GM10847 (cell line): ENCODE measurements around the gene ASCC1.

Experiments
- POLR2A ChIP-seq: IDR thresholded peaks from 2 replicates; pipeline ENCODE4 v1.6.1; 2011; ENCODE audit not compliant: insufficient read length; ENCODE audit errors: extremely low read depth

Gene ASCC1

DNA sequence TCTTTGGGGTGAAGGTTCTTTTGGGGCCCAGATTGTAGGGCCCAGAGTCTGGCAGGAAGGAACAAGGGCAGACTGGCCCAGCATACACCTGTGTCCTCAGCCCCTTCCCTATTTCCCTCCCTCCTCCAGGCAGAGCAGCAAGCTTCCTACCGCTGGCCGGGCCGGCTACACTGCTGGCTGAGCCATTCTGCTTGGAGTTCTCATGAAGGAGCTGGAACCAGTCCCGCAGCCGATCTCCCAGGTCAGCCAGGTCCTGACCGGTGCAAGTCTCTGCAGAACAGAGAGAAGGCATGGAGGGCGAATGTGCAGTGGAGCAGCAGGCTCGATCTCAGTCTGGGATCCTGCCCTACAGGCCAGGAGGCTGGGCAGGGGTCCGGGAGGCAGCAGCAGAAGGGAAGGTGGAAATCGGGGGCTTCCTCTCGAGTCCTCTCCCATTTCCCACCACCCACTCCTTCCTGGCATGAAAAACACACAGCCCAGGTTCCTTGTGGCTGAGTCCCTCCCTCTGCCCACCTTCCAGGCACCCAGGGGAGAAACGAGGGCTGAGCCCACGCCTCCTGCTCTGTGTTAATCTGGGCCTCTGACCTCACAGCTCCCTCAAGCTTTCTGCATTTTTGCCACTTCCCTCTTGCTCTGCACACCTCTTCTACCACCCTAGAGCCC, 148.5 kb downstream of the ASCC1 start:
- TF ChIP-seq POLR2A, result no peak

DNA sequence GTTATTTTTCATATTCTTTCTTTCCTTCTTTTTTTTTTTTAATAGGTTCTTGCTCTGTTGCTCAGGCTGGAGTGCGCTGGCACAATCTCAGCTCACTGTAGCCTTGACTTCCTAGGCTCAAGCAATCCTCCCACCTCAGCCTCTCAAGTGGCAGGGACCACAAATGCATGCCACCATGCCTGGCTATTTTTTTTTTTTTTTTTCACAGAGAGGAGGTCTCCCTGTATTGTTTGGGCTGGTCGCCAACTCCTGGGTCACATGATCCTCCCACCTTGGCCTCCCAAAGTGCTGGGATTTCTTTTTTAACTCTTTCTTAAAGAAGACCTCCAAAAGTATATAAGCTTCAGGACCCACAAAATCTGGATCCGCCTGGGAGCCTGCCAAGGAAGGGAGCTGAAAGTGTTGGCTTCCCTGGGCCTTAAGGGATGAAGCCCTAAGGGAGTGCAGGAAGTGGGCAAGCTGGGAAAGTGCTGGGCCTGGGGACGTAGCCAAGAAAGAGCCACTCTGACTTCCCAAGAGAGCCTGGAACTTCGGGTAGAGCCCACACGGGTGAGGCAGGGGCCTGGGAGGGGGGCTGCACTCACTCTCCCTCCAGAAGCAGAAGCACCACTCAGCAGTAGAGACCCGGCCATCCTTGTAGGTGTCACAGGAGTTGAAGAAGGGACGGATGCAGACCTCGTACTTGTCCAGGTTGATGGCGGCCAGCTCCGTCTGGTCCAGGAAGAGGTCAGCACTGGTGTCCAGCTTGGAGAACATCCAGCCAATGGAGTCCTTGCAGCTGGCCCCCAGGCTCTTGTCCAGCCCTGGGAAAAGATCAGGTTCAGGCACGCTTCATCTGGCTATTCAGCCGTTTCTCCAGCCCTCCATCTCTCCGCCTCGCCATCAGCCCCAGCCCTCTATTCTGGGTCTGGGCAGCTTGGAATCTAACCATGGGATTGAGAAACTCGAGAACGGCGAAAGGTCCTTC, 149.5 kb downstream of the ASCC1 start:
- no peak for TF ChIP-seq POLR2A

DNA sequence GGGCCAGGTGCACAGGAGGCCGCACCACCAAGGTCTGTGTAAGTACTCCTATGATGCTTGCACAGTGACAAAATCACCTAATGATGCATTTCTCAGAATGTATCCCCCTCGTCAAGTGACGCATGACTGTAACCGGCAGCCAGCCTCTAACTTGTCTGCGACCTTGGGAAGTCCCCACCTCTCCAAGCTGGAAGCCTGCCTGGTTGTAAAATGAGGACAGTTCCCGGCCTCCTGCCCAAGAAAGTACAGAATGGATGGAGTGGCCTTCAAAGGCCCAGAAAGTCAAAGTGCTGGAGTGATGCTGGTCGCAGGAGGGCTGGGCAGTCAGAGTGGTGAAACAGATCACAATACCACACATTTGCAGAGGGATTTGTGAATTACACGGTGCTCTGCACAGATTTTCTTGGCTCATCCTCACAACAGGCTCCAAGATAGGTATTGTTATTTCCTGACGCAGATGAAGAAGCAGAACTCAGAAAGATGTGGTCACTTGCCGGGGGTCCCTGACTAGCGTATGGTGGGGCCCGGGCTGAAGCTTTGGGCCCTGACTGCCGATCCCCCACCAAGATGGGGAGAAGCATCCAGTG, 150.5 kb downstream of the ASCC1 start:
- TF ChIP-seq POLR2A, result no peak

DNA sequence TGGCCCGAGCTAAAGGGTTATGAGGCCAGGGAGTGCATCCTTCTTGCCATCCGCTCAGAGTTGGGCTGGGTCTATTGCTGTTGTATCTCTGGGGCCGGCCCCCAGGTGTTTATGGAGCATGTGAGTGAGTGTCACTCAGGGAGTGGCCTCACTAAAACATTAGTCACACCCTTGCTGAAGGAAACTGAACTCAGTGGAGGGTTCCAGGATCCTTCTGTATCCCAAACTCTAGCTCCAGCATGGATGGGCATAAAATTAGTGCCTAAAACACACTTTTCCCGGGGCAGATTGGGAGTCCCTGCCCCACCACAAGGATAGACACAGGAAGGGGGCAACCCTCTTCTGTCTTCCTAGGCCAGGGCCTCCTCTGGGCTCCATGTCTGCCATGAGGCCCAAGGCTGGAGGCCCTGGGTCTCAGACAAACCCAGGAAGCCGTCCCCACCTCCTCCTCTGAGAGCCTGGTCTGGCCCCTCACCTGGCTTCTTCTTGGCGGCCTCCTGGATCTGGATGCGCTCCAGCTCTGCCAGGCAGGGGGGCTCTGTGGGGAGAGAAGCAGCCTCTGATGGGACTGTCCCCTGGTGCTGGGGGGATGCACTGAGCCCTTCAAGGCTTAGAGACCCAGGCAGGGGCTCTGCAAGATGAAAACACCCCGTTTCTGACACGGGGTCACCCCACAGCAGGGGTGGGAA, 152.2 kb downstream of the ASCC1 start:
- TF ChIP-seq POLR2A, result no peak

- no peak for TF ChIP-seq POLR2A
Measured at GRCh38 chr10:72062832-72063702, 153.0 kb downstream of the ASCC1 start.

DNA sequence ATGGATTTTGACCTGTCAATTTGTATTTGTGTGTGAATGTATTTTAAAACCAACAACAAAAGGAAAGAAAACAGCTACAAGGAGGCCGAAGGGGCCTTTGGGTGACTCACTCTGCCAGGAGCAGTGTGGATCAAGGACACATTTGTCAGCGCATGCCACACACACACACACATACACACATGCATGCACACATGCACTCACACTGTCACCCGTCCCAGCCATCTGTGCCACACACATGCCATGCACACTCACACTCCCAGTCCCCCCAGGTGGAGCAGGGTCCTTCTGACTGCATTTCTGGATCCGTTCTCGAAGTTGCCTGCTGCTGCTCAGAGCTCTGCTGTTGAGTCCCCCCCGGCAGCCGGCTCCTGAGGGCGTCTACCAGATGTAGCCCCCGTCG, 153.7 kb downstream of the ASCC1 start:
- TF ChIP-seq POLR2A, result no peak

DNA sequence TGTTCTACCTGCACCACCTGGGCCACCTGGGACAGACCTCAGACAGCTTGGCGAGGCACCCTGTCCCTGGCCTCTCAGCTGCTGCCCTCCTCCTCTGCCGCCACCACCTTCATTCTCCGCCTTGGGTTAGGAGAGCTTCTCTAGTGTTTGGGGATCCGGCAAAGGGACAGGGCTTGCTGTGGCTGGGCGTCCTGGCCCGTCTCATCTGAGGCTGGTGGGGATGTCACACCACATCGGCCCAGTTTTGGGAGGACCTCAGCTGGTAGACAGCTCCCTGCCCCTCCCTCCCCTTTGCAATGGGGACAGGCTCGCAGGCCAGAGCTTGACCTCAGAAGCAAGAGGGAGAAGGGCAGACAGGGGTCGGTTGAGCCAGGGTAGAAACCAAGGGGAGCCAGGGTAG, 154.1 kb downstream of the ASCC1 start:
- no peak for TF ChIP-seq POLR2A

DNA sequence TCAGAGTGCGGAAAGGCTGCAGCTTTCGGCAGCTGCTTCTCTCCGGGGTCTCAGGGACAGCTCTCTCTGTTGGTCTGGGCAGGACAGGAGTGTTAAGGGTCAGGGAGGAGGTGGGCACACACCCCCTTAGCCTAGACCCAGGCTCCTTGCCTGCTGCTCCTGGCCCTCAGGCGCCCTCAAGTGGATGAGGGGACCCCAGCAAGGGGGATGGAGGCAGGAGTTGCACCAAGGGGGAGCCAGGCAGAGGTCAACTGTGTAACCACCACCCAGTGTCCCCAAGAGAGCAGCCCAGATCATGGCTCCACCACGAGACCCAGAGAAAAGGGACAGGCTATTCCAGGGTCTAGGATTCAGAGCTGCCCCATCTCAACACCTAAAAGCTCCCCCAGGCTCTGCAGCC, 154.6 kb downstream of the ASCC1 start:
- no peak for TF ChIP-seq POLR2A

DNA sequence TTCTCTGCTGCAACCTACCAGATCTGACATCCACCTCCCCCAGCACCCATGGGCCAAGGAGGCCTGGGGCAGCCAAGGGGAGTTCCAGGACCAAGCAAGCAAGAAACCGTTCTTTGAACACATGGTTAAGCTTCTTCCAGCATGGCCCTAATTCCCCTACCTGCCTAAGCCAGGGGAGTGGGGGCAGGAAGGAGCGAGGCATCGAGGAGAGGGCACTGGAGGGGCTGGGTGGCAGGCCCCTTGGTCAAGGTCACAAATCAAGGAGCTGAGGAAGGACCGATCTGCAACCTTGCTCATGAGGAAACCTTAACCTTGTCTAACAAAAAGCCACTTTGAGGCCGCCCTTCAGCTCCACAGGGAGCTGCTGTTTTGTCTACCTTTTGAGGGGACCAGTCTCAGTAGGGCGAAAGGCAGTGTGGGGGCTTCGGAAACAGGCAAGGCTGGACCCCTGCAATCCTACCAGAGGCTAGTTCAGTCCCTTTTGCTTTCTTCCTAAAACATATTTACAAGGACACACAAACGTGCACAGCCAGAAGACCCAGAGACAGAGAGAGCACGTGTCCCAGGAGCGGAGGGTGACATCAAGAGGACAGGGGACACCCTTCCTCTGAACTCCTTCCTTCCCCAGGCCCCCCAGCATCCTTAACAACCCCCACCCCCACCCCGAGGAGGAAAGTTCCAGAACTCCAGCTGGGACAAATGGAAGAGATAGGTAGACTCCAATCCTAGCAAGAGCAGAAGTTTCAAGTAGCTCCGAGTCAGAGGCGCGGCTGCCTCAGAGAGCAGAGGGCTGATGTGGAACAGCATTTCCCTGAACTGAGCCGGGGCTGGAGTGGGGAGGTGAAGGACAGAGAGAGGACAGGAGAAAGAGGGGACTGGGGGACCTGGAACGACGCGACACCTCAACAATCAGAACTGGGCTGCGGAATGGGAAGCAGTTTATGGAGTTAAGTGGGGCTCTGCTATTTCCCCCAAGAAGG, 155.9 kb downstream of the ASCC1 start:
- TF ChIP-seq POLR2A, result no peak

DNA sequence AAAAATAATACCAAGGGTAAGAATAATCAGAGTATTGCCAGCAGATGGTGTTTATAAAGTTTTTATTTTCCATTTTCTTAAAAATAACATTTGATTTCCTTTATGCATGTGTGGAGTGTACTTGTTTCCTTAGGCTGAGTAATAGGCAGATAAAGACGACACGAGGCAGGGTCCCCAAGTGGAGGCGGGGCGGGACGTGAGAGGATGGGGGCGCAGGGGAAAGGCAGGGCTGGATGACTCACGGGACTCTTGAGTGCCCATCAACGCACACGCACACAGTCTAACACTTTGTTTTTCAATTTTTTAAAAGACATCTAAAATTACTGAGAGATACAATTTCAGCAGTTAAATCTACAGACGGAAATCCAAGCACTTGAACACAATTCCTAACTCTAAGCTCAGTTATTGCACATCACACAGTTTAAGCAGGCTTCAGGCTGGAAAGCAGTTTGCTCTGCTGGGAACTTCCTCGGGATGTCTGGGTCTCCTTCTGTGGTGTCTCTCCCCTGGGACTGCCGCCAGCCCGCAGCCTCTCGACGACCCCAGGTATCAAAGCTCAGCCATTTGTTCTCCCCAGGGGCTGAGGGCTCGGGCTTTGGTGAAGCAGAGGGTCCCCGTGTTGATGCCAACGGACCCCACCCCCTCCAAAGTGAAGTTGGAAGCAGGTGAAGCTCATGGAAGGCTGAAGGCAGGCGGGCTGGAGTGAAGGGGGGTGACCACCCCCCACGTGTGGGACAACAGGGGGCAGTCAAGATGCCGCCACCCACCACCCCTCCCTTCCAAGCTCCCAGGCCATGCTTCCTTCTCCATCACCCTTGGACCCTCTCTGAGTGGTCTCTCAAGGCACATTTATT, 156.9 kb downstream of the ASCC1 start:
- no peak for TF ChIP-seq POLR2A

- no peak for TF ChIP-seq POLR2A
Measured at GRCh38 chr10:72058347-72058898, 157.7 kb downstream of the ASCC1 start.
